HepG2 (cell line): Measurements from ENCODE around the gene ACAA2. TPM values are rescaled to one million over a fixed set of nuclear protein-coding genes. Genes with fewer than 3 reads are reported as not detected.

Experiments used
- ATAC-seq: fragments of 200-7000 bp; cut with Tn5 transposase; 3 replicates; pipeline ENCODE4 v1.9.1; 2020; ENCODE audit warnings: mild to moderate bottlenecking, moderate library complexity
- BruUV-seq: library from RNA; stranded (reverse); fragments of 400-500 nt; replicated peaks from 2 replicates; lab custom pipeline; 2021; lab: Mats Ljungman, UMichigan
- CTCF ChIA-PET: fragments of 300-600 bp; formaldehyde crosslinking; extraction: SDS; loops from one replicate; lab custom pipeline; 2021; ENCODE audit warnings: low total read pairs, inconsistent platforms, low intra/inter-chr PET ratio; lab: Yijun Ruan, JAX
- POLR2A ChIA-PET: fragments of 350-600 bp; sonication (Branson Sonifier 250); formaldehyde crosslinking; loops from one replicate; lab custom pipeline; 2020; ENCODE audit warnings: antibody characterized with exemption, inconsistent platforms; lab: Yijun Ruan, JAX
- DNase-seq: peaks from one replicate; pipeline ENCODE4 v3.0.0-alpha.2; 2015; ENCODE audit warnings: low spot score
- FAIRE-seq: peaks from 3 replicates; lab custom pipeline; 2011; peaks lifted over from hg19 to GRCh38; lab: Jason Lieb, UNC
- H2AFZ ChIP-seq: one replicate; pipeline ENCODE4 v1.6.1; 2011; ENCODE audit warnings: low read length, inconsistent platforms
- H3K27ac ChIP-seq: fragments of 300-600 bp; 3 replicates; pipeline ENCODE4 v1.8.0; 2011; ENCODE audit warnings: mixed run types, mild to moderate bottlenecking, mixed read lengths, low read length, inconsistent platforms; ENCODE audit not compliant: insufficient read depth; ENCODE audit errors: extremely low read length
- H3K27me3 ChIP-seq, 2 experiments: fragments of 200-600 bp in 1 of 2; 2 replicates in 1 of 2; 3 replicates in 1 of 2; pipeline versions ENCODE4 v1.6.0 to v1.8.0; 2011; ENCODE audit warnings: low read length in 2 of 2, mild to moderate bottlenecking in 2 of 2, moderate library complexity in 2 of 2, inconsistent platforms in 1 of 2; ENCODE audit not compliant: insufficient read depth in 2 of 2, control insufficient read depth in 1 of 2
- H3K36me3 ChIP-seq, 2 experiments: fragments of 200-600 bp in 1 of 2; replicated peaks in 1 of 2; 2 replicates in 1 of 2; 3 replicates in 1 of 2; pipeline versions ENCODE4 v1.5.1 to v1.8.0; 2011; ENCODE audit warnings: low read length in 2 of 2, inconsistent platforms in 1 of 2; ENCODE audit not compliant: insufficient read depth in 2 of 2, control insufficient read depth in 1 of 2
- H3K4me1 ChIP-seq: 2 replicates; pipeline ENCODE4 v1.5.1; 2012; ENCODE audit warnings: low read length, inconsistent platforms; ENCODE audit not compliant: insufficient read depth
- H3K4me2 ChIP-seq: 2 replicates; pipeline ENCODE4 v1.6.0; 2011; ENCODE audit warnings: low read depth, low read length, inconsistent platforms
- H3K4me3 ChIP-seq, 3 experiments: fragments of 200-600 bp in 1 of 3; sonication (generic), shearing (Covaris generic) in 1 of 3; replicated peaks in 1 of 3; 2 replicates each; pipeline ENCODE4 v1.5.1; 2011 to 2016; ENCODE audit warnings: low read length in 3 of 3, inconsistent platforms in 2 of 3, low read depth in 2 of 3, mild to moderate bottlenecking in 2 of 3, control low read depth in 1 of 3, mixed read lengths in 1 of 3; ENCODE audit not compliant: insufficient read depth in 1 of 3
- H3K79me2 ChIP-seq: one replicate; pipeline ENCODE4 v1.6.1; 2011; ENCODE audit warnings: low read length, inconsistent platforms; ENCODE audit not compliant: insufficient read depth
- H3K9ac ChIP-seq: 2 replicates; pipeline ENCODE4 v1.6.0; 2011; ENCODE audit warnings: mild to moderate bottlenecking, low read depth, low read length, inconsistent platforms; ENCODE audit not compliant: insufficient read depth
- H3K9me3 ChIP-seq: 2 replicates; pipeline ENCODE4 v1.5.1; 2012; ENCODE audit warnings: mild to moderate bottlenecking, low read length
- H4K20me1 ChIP-seq: 2 replicates; pipeline ENCODE4 v1.6.0; 2011; ENCODE audit warnings: inconsistent platforms, mild to moderate bottlenecking, low read length, moderate library complexity; ENCODE audit not compliant: insufficient read depth
- EEA1 ChIP-seq: sonication (generic); formaldehyde crosslinking; IDR thresholded peaks from 2 replicates; pipeline ENCODE4 v1.5.1; 2020; ENCODE audit warnings: mild to moderate bottlenecking, missing genetic modification reagents, borderline replicate concordance
- GLI4 ChIP-seq: sonication (generic); formaldehyde crosslinking; IDR thresholded peaks from 2 replicates; pipeline ENCODE4 v1.5.1; 2020; ENCODE audit warnings: missing genetic modification reagents, mild to moderate bottlenecking, moderate library complexity, borderline replicate concordance
- IRF1 ChIP-seq: sonication (generic); formaldehyde crosslinking; IDR thresholded peaks from 2 replicates; pipeline ENCODE4 v1.4.0; 2020; ENCODE audit warnings: low read depth, mild to moderate bottlenecking, missing genetic modification reagents
- ISL2 ChIP-seq: sonication (generic); formaldehyde crosslinking; IDR thresholded peaks from 2 replicates; pipeline ENCODE4 v1.5.0; 2020; ENCODE audit warnings: missing genetic modification reagents
- MAFG ChIP-seq: sonication (generic); formaldehyde crosslinking; IDR thresholded peaks from 2 replicates; pipeline ENCODE4 v1.5.1; 2020; ENCODE audit warnings: mild to moderate bottlenecking, missing genetic modification reagents
- MTF2 ChIP-seq: sonication (generic); formaldehyde crosslinking; IDR thresholded peaks from 2 replicates; pipeline ENCODE4 v1.5.0; 2020; ENCODE audit warnings: missing genetic modification reagents, borderline replicate concordance
- NFYB ChIP-seq: sonication (generic); formaldehyde crosslinking; IDR thresholded peaks from 2 replicates; pipeline ENCODE4 v1.4.0; 2020; ENCODE audit warnings: missing genetic modification reagents
- PAF1 ChIP-seq: IDR thresholded peaks from 2 replicates; pipeline ENCODE4 v1.6.1; 2016; ENCODE audit warnings: missing genetic modification reagents, missing compliant biosample characterization
- PITX1 ChIP-seq: sonication (generic); formaldehyde crosslinking; IDR thresholded peaks from 2 replicates; pipeline ENCODE4 v1.5.1; 2020; ENCODE audit warnings: mild to moderate bottlenecking, missing genetic modification reagents
- XRCC5 ChIP-seq: fragments of 200-400 bp; formaldehyde crosslinking; optimal IDR thresholded peaks from 2 replicates; pipeline ENCODE3; 2017; ENCODE audit warnings: mild to moderate bottlenecking, low read length
- ZFAT ChIP-seq: sonication (generic); formaldehyde crosslinking; conservative IDR thresholded peaks from 2 replicates; pipeline ENCODE4 v1.8.1; 2023; ENCODE audit warnings: missing genetic modification reagents, inconsistent platforms
- ZFP36L2 ChIP-seq: sonication (generic); formaldehyde crosslinking; IDR thresholded peaks from 2 replicates; pipeline ENCODE4 v1.4.0; 2020; ENCODE audit warnings: missing genetic modification reagents
- ZNF136 ChIP-seq: sonication (generic); formaldehyde crosslinking; IDR thresholded peaks from 2 replicates; pipeline ENCODE4 v1.8.1; 2022; ENCODE audit warnings: low read depth, mild to moderate bottlenecking, moderate library complexity, missing genetic modification reagents
- ZNF160 ChIP-seq: sonication (generic); formaldehyde crosslinking; IDR thresholded peaks from 2 replicates; pipeline ENCODE4 v1.8.0; 2022; ENCODE audit warnings: mild to moderate bottlenecking, inconsistent platforms, missing genetic modification reagents
- ZNF441 ChIP-seq: sonication (generic); formaldehyde crosslinking; IDR thresholded peaks from 2 replicates; pipeline ENCODE4 v1.7.0; 2021; ENCODE audit warnings: missing genetic modification reagents, borderline replicate concordance
- ZNF543 ChIP-seq: sonication (generic); formaldehyde crosslinking; IDR thresholded peaks from 2 replicates; pipeline ENCODE4 v1.4.0; 2020; ENCODE audit warnings: mild to moderate bottlenecking, missing genetic modification reagents
- ZNF687 ChIP-seq: sonication (generic); formaldehyde crosslinking; IDR thresholded peaks from 2 replicates; pipeline ENCODE4 v1.5.1; 2020; ENCODE audit warnings: mild to moderate bottlenecking, missing genetic modification reagents, moderate library complexity
- ZNF691 ChIP-seq: sonication (generic); formaldehyde crosslinking; IDR thresholded peaks from 2 replicates; pipeline ENCODE4 v1.4.0; 2020; ENCODE audit warnings: missing genetic modification reagents, low read depth, mild to moderate bottlenecking, borderline replicate concordance
- ZSCAN20 ChIP-seq: sonication (generic); formaldehyde crosslinking; IDR thresholded peaks from 2 replicates; pipeline ENCODE4 v1.4.0; 2020; ENCODE audit warnings: missing genetic modification reagents, mild to moderate bottlenecking, borderline replicate concordance
- ZSCAN22 ChIP-seq: sonication (generic); formaldehyde crosslinking; IDR thresholded peaks from 2 replicates; pipeline ENCODE4 v1.4.0; 2020; ENCODE audit warnings: mild to moderate bottlenecking, missing genetic modification reagents
- WGBS: methylation state at CpG from one replicate; pipeline ENCODE4 v1.1.6; 2017; ENCODE audit warnings: low lambda C conversion rate; 5-methylcytosine and 5-hydroxymethylcytosine counted together
- in situ Hi-C: cut with HindIII; loops from 2 replicates; pipeline ENCODE4 v1.10.0; 2017; ENCODE audit warnings: low pct_unique_long_range_greater_than_20kb; ENCODE audit not compliant: extremely low pct_ligation_motif_present
- intact Hi-C: fragments of 100-400 bp; cut with micrococcal nuclease; formaldehyde crosslinking; loops from one replicate; pipeline ENCODE4 v1.10.0; 2022; ENCODE audit not compliant: unreplicated experiment
- polyA plus RNA-seq, 8 experiments: library from polyadenylated mRNA; depleted of rRNA in 3 of 8; stranded (reverse) in 7 of 8; unstranded in 1 of 8; fragments of >200 nt; fragmentation: Illumina TruSeq in 4 of 8; extraction: Trizol in 4 of 8; gene quantifications; 2 replicates each; pipeline versions ENCODE4 v1.2.1 to v1.2.3, GENCODE V29; 2011 to 2016; ENCODE audit warnings: low read depth in 4 of 8, missing spikeins in 1 of 8, mixed read lengths in 1 of 8; ENCODE audit not compliant: insufficient read depth in 1 of 8
- total RNA-seq, 5 experiments: library from RNA; depleted of rRNA; stranded (reverse); fragments of >200 nt; fragmentation: Illumina TruSeq; extraction: Trizol; gene quantifications; 2 replicates each; pipeline ENCODE4 v1.2.3, GENCODE V29; 2016; ENCODE audit warnings: low read depth in 1 of 5

ACAA2 gene
- total and polyA plus RNA-seq, 2 of the 13 experiments (the other 11 are each of a cell fraction or from before 2014, with no cell fraction given) = 51.6 to 182 TPM

- TF ChIP-seq XRCC5 (no peak), ZNF136 (CRISPR knock-in tag) (no peak), ZSCAN20 (no peak), IRF1 (CRISPR knock-in tag) (no peak), GLI4 (no peak), ZFAT (CRISPR knock-in tag) (no peak), NFYB (CRISPR knock-in tag) (no peak)
Observed at GRCh38 chr18:49815927-49816326, 2.6 kb upstream of the ACAA2 start (continued).

GRCh38 chr18:49814147-49814499 is 790 bp upstream of the ACAA2 start:
- peak overlapping the region; percentile 96 for H3K27ac ChIP-seq
- no peaks in the 10 kb centered on the region for H4K20me1 ChIP-seq
- H3K36me3 ChIP-seq = no peaks in the 10 kb centered on the region; a peak in 1 of 5 replicates
- H3K4me1 ChIP-seq = peaks cover 35% of the 10 kb centered on the region
- FAIRE-seq = no peak
- H3K4me2 ChIP-seq = peak overlapping the region; percentile 77
- peaks cover 7% of the 10 kb centered on the region; the same call in 1 of the 2 replicates for H3K9me3 ChIP-seq
- H3K79me2 ChIP-seq = peaks cover 47% of the 10 kb centered on the region
- DNase-seq = peak; percentile 23
- ChIA-PET POLR2A (interaction anchor here (0.9 to 2.3 kb wide), 12 partner anchors 9 to 327 kb away, joined by 3 to 31 read pairs (median 4); partner anchors contain the start of gene C18orf32), CTCF (no interaction called here)
- intact Hi-C loops (loop anchor here (5.0 kb wide), 1 partner anchor 43 kb away; no protein-coding TSS in a partner anchor), in situ Hi-C loops (no loop called here)
- ATAC-seq = peak; percentile 59
- H3K27me3 ChIP-seq = no peaks in the 10 kb centered on the region
- BruUV-seq = TSS peak; percentile 97
- peak overlapping the region; percentile 71 to 95 (median 88) for H3K4me3 ChIP-seq
- H3K9ac ChIP-seq = peak overlapping the region; percentile 72
- no peak overlapping the region for H2AFZ ChIP-seq
- 0% methylated on average over 13 of the region's 24 CpGs for WGBS
- TF ChIP-seq ZNF543 (CRISPR knock-in tag) (no peak), PITX1 (CRISPR knock-in tag) (no peak; the same call in 1 of the 2 replicates), EEA1 (CRISPR knock-in tag) (0 out of 2 replicates have a peak, but pooled peaks have one; percentile 38), ZFP36L2 (no peak), ZNF160 (CRISPR knock-in tag) (no peak), ZNF441 (CRISPR knock-in tag) (no peak), ISL2 (CRISPR knock-in tag) (no peak; the same call in 1 of the 2 replicates), ZNF687 (CRISPR knock-in tag) (peak; percentile 7; the same call in 1 of the 2 replicates), ZSCAN22 (no peak), PAF1 (CRISPR knock-in tag) (no peak), ZNF691 (CRISPR knock-in tag) (no peak), MTF2 (CRISPR knock-in tag) (no peak), MAFG (CRISPR knock-in tag) (no peak)
